Duodenal mucosa (tissue), 2 donors: ENCODE data around the gene PCID2.

Experiments
- H3K27ac ChIP-seq: one replicate; pipeline ENCODE4 v1.7.0; 2013; ENCODE audit warnings: low read depth, low read length
- H3K27me3 ChIP-seq, 2 donors: one replicate each; pipeline ENCODE4 v1.7.0; 2013; ENCODE audit warnings: low read length in 2 of 2, control low read depth in 1 of 2; ENCODE audit not compliant: insufficient read depth in 2 of 2, control insufficient read depth in 1 of 2
- H3K36me3 ChIP-seq, 2 donors: one replicate each; pipeline ENCODE4 v1.7.0; 2013; ENCODE audit warnings: low read length in 2 of 2, control low read depth in 1 of 2; ENCODE audit not compliant: insufficient read depth in 2 of 2, control insufficient read depth in 1 of 2
- H3K4me1 ChIP-seq, 2 donors: one replicate each; pipeline ENCODE4 v1.7.0; 2013; ENCODE audit warnings: low read length in 2 of 2, control low read depth in 1 of 2; ENCODE audit not compliant: insufficient read depth in 2 of 2, control insufficient read depth in 1 of 2
- H3K4me3 ChIP-seq, 2 donors: one replicate each; pipeline ENCODE4 v1.7.0; 2013; ENCODE audit warnings: low read length in 2 of 2, low read depth in 1 of 2
- H3K9ac ChIP-seq, 2 donors: one replicate each; pipeline ENCODE4 v1.7.0; 2013; ENCODE audit warnings: low read length in 2 of 2, low read depth in 1 of 2
- H3K9me3 ChIP-seq, 2 donors: one replicate each; pipeline ENCODE4 v1.7.0; 2013; ENCODE audit warnings: low read length in 2 of 2, control low read depth in 1 of 2; ENCODE audit not compliant: control insufficient read depth in 1 of 2

Gene PCID2

DNA sequence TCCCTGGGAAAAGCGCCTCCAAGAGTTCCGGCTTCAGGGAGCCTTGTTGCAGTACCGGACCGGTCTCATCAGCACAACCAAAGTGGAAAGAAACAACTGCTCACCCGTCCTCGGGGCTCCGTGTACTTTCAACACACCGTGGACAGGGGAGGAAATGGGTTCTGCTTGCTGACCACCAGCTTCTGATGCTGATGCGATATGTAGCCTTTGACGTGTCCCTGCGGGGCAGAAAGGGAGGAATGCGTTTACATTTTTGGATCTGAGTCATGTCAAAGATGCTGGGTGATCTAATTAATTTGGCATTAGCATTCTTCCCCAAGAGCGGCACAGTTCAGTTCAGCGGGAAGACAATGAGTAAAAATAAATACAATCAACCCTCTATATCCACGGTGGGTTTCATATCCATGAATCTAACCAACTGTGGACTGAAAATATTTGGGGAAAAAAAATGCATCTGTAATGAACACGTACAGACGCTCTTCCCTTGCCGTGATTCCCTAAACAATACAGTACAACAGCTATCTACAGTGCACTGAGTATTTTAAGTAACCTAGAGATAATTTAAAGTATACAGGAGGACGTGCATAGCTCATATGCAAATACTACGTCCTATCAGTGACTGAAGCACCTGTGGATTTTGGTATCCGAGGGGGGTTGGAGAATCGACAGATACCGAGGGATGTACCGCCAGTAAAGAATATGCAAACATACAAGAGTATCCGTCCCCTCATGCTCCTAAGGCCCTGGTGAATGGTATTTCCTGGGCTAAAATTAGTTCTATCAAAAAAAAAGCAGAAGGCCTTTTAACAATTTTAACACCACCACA is 30.2 kb downstream of the PCID2 start:
- Histone ChIP-seq H3K27me3 (no peaks in the 10 kb centered on the region), H3K9ac (no peak overlapping the region), H3K4me1 (no peaks in the 10 kb centered on the region), H3K27ac (no peak overlapping the region), H3K4me3 (no peak overlapping the region), H3K36me3 (peaks cover 44 to 75% of the 10 kb centered on the region in 2 donors), H3K9me3 (no peaks in the 10 kb centered on the region)

DNA sequence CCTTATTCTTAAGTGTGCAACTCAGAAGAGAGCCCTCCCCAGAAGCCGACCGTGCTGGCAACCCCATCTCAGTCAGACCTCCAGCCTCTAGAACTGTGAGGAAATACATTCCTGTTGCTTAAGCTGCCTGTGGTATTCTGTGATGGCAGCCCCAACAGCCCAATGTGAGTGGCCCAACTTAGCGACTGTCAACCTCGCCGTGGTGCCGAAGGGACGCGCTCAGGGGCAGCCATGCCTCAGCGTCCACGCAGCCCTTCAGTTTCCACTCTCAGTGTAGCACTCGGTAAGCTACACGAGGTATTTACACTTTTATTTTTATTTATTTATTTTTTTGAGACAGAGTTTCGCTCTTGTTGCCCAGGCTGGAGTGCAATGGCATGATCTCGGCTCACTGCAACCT is 31.6 kb downstream of the PCID2 start:
- H3K36me3 ChIP-seq: peaks cover 44 to 79% of the 10 kb centered on the region in 2 donors
- no peak overlapping the region for H3K27ac ChIP-seq
- H3K4me3 ChIP-seq: no peak overlapping the region
- no peaks in the 10 kb centered on the region for H3K27me3 ChIP-seq
- no peak overlapping the region for H3K9ac ChIP-seq
- H3K4me1 ChIP-seq: no peaks in the 10 kb centered on the region
- no peaks in the 10 kb centered on the region for H3K9me3 ChIP-seq

DNA sequence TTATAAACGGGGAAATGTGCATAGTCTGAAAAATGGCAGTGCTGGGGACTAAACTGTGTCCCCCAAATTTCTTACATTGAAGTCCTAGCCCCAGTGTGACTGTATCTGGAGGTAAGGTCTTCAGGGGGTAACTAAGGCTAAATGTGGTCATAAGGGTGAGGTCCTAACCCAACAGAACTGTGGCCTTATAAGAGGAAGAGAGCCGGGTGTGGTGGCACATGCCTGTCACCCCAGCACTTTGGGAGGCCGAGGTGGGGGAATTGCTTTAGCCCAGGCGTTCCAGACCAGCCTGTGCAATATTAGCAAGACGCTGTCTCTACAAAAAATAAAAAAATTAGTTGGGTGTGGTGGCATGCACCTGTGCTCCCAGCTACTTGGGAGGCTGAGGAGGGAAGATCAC is 32.2 kb downstream of the PCID2 start:
- no peaks in the 10 kb centered on the region for H3K9me3 ChIP-seq
- no peak overlapping the region for H3K27ac ChIP-seq
- H3K4me1 ChIP-seq: no peaks in the 10 kb centered on the region
- no peak overlapping the region for H3K4me3 ChIP-seq
- peaks cover 48 to 82% of the 10 kb centered on the region in 2 donors for H3K36me3 ChIP-seq
- H3K27me3 ChIP-seq: no peaks in the 10 kb centered on the region
- no peak overlapping the region for H3K9ac ChIP-seq

DNA sequence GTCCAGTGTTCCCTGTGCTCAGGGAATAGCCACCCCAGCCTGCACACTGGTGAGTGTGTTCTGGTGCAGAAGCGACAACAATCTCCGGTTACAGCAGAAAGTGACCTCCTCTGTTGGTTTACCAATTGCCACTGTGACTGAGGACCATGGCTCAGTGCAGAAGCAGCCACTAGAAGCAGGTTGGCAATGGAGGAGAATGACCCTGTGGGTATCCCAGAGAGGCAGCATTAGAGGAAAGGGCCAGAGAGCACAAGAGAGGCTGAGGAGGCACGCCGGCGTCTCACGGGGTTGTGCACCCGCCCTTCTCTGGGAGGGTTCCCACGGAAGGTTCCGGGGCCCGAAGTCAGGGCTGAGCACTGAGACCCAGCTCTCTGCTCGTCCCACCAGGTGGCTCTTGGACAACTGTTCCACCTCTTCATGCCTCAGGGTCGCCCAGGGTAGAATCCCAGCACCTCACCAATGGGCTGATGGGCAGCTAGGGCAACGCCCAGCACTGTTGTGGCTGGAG is 36.0 kb downstream of the PCID2 start:
- H3K36me3 ChIP-seq: peaks cover 21 to 49% of the 10 kb centered on the region in 2 donors
- no peaks in the 10 kb centered on the region for H3K9me3 ChIP-seq
- H3K4me1 ChIP-seq: peaks cover 3 to 6% of the 10 kb centered on the region in 2 donors
- H3K9ac ChIP-seq: no peak overlapping the region
- no peaks in the 10 kb centered on the region for H3K27me3 ChIP-seq
- no peak overlapping the region for H3K4me3 ChIP-seq
- no peak overlapping the region for H3K27ac ChIP-seq

DNA sequence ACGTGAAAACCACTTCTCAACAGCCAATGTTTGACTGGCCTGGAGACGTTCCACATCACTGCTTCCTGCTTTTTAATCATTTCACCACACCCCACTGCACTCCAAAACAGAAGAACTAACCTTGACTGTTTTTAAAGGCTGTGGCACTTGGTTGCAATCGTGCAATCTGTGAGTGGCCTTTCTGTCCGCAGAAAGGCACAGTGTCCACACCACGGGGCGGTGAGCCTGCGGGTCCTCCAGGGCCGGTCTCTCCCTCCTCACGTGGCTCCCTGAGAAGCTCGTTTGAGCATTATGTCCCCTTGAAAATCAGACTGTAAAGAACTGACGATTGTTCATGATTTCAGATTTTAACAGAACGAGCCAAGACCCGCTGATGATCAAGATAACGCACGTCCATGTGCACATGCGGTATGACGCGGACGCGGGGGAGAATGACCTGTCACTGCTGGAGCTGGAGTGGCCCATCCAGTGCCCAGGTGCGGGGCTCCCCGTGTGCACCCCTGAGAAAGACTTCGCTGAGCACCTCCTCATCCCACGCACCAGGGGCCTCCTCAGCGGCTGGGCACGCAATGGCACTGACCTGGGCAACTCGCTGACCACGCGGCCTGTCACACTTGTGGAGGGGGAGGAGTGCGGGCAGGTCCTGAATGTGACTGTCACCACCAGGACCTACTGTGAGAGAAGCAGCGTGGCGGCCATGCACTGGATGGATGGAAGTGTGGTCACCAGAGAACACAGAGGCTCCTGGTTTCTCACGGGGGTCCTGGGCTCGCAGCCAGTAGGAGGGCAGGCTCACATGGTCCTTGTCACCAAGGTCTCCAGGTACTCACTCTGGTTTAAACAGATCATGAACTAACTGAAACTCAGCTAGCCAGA is 37.0 kb downstream of the PCID2 start:
- peaks cover 21 to 41% of the 10 kb centered on the region in 2 donors for H3K36me3 ChIP-seq
- no peaks in the 10 kb centered on the region for H3K27me3 ChIP-seq
- H3K9ac ChIP-seq: no peak overlapping the region
- peaks cover 3 to 6% of the 10 kb centered on the region in 2 donors for H3K4me1 ChIP-seq
- H3K4me3 ChIP-seq: no peak overlapping the region
- H3K9me3 ChIP-seq: no peaks in the 10 kb centered on the region
- H3K27ac ChIP-seq: no peak overlapping the region

DNA sequence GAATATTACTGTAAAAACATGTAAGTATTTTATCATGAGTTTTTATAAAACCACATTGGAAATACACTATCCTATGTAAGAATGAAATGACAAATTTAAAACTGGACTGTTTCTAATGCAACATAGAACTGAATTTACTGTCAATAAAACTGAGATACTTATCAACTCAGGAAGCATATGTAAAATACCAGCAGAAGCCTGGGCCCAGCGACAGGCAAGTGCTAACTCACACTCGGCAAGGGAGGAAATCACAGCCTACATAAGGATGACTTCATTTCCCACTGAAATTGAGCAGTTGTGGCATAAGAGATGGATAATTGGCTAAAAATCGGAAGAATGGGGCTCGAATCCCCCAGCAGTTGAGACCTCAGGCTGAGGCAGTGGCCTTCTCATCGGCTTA is 38.0 kb downstream of the PCID2 start:
- H3K4me1 ChIP-seq: peaks cover 3 to 6% of the 10 kb centered on the region in 2 donors
- H3K9ac ChIP-seq: no peak overlapping the region
- peaks cover 19 to 31% of the 10 kb centered on the region in 2 donors for H3K36me3 ChIP-seq
- no peaks in the 10 kb centered on the region for H3K27me3 ChIP-seq
- no peak overlapping the region for H3K27ac ChIP-seq
- H3K4me3 ChIP-seq: no peak overlapping the region
- H3K9me3 ChIP-seq: no peaks in the 10 kb centered on the region

DNA sequence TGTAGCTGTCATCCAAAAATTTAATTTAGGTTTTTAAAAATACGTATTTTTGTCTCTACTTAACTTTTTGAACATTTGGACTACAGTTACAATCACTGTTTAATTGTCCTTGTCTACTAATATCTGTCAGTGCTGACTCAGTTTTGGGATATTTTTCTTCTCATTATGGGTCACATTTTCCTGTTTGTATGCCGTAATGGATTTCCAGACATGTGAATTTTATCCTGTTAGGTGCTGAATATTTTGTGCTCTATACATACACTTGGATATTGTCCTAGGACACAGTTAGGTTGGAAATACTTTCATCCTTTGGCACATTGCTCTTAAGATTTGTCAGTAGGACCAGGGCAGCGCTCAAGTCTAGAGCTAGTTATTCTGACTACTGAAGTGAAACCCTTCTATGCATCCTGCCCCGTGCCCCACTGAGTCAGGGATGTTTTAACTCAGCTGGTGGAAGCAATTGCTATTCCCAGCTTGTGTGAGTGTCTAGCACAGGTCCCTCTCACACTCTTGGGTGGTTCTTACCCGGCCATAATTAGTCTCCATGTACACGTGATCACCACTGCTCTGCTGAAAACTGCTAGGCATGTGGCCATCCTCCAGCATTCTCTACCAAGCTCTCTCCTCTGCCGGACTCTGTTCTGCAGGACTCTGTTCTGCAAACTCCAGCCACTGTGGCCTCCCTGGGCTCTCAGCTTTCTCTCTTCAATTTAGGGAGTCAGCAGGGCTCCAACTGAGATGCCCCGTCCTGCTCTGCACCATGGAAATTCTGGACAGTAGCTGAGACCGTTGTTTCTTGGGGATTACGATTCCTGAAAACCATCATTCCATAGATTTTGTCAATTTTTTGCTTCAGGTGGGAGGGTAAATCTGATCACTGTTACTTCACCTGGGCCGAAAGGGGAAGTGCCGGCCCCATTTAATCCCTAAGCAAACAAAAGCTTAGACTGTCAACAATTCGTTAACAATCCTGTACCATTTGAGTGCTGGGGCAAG is 38.9 kb downstream of the PCID2 start:
- H3K4me1 ChIP-seq: peaks cover 3 to 6% of the 10 kb centered on the region in 2 donors
- no peak overlapping the region for H3K9ac ChIP-seq
- no peaks in the 10 kb centered on the region for H3K9me3 ChIP-seq
- peaks cover 13 to 21% of the 10 kb centered on the region in 2 donors for H3K36me3 ChIP-seq
- H3K27ac ChIP-seq: no peak overlapping the region
- H3K4me3 ChIP-seq: no peak overlapping the region
- H3K27me3 ChIP-seq: peaks cover 0 to 1% of the 10 kb centered on the region in 2 donors

DNA sequence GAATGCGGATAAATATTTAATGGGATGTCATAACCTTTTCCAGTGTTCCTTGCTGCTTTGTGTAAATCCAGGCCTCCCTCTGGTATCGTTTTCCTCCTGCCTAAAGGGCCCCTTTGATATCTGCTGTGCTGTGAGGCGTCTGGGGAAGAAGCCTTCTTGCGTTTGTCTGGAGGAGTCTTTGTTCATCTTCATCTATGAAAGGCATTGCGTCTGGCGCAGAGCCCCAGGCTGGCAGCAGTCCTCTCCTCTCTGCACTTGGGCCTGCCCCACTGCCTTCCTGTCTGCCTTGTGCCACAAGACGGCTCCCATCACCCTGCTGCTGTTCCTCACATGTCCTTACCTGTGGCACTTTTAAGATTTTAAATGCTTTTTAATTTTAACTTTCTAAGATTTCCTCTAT is 40.3 kb downstream of the PCID2 start:
- Histone ChIP-seq H3K27ac (no peak overlapping the region), H3K9ac (no peak overlapping the region), H3K4me1 (peaks cover 3 to 6% of the 10 kb centered on the region in 2 donors), H3K9me3 (no peaks in the 10 kb centered on the region), H3K36me3 (peaks cover 13 to 20% of the 10 kb centered on the region in 2 donors), H3K27me3 (peaks cover 4 to 7% of the 10 kb centered on the region in 2 donors), H3K4me3 (no peak overlapping the region)

DNA sequence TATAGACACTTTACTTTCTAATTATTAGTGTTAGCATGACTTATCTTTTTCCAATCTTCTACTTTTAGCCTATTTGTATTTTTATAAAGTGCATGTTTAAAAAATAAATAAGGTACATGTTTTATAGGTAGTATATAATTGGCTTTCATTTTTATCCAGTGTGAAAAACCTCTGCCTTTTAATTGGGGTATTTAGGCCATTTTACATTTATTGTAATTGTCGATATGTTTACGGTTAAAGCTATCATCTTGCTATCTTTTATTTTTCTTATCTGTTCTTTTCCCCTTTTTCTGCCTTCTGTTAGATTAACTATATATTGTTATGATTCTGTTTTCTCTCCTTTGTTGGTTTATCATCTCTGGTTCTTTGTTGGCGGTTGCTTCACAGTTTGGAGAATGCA is 40.9 kb downstream of the PCID2 start:
- no peaks in the 10 kb centered on the region for H3K9me3 ChIP-seq
- peaks cover 3 to 6% of the 10 kb centered on the region in 2 donors for H3K4me1 ChIP-seq

More for the DNA sequence above, 40.9 kb downstream of the PCID2 start:
- peaks cover 9 to 10% of the 10 kb centered on the region in 2 donors for H3K27me3 ChIP-seq
- no peak overlapping the region for H3K27ac ChIP-seq
- no peak overlapping the region for H3K4me3 ChIP-seq
- H3K36me3 ChIP-seq: peaks cover 10 to 17% of the 10 kb centered on the region in 2 donors
- no peak overlapping the region for H3K9ac ChIP-seq
